CMK (cell line): ENCODE data around the gene PHLDB3.
"Not testable (repeated sequence)": the region's sequence is repeated elsewhere in the genome, so short reads cannot be mapped to it uniquely, and the experiment has no call there.

Experiments used
- DNase-seq: peaks from one replicate; pipeline ENCODE4 v3.0.0-alpha.2; 2010; ENCODE audit warnings: low read depth

PHLDB3 gene

GRCh38 chr19:43467276-43467675 is 37.3 kb downstream of the PHLDB3 start:
- no peak for DNase-seq

DNA sequence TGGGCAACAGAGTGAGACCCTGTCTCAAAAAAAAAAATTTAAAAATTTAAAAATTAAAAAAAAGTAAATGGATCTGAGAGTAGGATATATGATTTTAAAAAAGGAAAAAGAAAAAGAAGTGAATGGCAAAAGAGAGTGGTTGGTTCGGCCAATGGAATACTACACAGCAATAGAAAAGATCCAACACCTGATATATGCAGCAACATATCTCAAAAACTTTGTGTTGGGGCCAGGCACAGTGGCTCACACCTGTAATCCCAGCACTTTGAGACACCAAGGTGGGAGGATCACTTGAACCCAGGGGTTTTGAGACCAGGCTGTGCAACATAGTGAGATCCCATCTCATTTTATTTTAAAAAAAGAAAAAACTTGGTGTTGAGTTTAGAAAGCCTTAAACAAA is 37.8 kb downstream of the PHLDB3 start:
- DNase-seq: no peak

DNA sequence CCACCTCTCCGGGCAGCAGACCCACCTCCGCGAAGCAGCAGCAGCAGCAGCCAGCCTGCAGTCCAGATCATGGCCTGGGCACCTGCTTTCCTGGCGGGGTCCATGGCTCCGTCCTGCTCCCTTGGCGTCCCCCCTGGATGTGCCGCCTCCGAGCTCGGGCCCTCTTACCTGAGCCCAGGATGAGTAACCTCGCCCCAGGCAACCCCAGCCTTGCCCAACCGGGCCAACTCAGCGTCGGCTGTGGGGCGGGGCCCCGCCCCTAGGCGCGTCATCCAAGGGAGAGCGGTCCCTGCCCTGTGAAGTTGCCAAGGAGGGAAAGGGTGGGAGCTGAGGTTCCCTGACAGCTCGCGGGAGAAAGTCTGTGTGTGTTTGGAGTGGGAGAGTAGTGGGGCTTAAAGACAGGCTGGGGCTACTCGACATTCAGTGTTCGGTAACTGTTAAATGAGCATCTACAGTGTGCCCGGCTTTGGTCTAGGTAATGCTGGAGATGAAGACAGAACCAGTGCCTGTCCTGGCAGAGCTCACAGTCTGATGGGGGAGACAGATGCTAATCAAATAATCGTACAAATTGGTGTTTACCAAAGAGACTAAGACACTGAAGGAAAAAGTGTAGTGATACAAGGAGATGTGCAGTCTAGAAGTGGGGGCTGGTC is 39.0 kb downstream of the PHLDB3 start, which contains the start of gene LYPD3:
TSS of gene LYPD3 (minus strand) at position 141 of the 653 bp plus-strand sequence. CDS start at position 104, 37 bp downstream.
- DNase-seq: no peak

DNA sequence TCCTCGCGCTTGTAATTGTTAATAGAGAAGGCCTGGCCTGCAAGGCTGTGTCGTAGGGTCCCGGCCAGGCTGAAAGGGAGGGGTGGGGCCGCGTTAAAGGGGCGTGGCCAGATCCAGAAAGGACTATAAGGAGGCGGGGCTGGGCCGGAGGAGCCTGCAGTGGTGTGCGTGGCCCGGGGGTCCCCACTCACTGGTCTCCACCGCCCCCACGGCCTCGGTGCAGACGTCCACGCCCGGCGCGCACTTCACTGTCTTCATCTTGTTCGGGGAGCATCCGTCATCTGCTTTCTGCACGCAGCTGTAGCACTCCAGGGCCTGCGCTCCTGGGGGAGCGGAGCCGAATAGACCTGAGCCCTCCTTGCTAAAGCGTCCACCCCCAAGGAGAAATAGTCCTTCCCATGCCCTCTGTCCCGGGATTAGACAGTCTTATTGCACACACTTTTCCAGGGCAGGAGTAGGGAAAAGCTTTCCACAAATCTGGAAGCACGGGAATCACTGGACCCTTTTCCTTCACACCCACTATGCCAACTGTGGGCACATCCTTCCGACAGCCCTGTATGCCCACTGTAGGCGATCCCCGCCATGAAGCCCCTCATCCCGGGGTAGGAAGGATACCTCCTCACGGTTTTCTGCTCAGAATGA is 40.3 kb downstream of the PHLDB3 start:
- no peak for DNase-seq

DNA sequence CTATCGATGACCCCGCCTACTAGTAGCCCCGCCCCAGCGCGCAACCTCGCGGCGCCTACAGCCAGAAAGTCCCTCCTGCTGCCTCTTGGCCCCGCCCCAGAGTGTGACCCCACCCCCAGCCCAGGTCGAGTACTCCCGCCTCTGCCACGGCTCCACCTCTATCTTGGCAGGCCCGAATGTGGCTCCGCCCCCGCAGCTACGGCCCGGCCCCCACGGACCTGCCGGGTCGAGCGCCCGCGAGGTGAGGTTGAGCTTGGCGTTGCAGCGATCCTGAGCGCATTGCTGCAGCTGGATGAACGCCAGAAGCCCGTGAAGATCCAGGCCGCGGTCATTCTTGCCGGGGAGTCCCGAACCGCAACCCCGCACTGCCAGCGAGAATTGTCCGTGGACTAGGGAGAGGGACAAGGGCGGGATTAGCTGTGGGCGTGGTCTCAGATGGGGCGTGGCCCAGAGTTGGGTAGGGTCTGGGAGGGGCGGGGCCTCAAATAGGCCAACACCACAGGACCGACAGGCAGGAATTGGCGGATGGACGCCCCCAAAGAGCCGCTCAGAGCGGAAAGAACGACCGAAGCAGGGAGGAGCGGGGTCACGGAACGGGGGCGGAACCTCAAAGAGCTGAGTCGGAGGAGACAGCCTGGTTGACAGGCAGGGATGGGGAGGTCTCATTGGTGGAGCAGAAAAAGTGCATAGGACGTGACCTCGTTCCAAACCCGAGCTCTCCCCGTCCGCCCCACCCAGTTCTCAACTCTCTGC is 41.0 kb downstream of the PHLDB3 start:
- peak; percentile 88 for DNase-seq

- DNase-seq: no peak
These were observed 41.7 kb downstream of the PHLDB3 start for GRCh38 chr19:43462785-43463380.

DNA sequence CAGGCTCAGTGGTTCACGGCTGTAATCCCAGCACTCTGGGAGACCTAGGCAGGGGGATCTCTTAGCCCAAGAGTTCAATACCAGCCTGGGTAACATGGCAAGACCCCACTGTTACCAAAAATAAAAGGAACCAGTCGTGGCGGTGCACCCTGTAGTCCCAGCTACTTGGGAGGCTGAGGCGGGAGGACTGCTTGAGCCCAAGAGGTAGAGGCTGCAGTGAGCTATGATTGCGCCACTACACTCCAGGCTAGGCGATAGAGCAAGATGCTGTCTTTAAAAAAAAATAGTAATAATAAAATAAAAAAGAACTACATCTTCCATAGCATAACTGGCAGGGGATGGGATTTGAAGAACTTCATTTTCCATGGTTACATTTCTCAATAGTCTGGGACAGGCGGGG is 42.2 kb downstream of the PHLDB3 start:
- DNase-seq: no peak

DNA sequence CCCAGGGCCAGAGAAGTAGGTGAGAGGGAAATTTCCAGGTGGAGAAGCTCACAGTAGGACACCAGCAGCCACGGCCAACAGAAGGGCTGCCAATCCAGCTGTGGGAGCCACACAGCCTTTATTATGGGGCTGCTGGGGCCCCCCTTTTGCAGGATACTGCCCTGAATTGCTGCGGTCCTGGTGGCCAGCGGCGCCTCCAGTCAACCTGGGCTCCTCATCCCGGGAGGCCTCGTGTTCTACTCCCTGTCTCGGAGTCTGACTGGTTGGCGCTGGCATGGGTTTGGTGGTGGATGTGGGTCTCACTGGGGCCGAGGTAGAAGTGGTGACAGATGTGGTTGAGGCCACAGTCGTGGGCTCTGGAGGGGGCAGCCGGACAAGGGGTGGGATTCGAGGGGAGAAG is 43.2 kb downstream of the PHLDB3 start:
- DNase-seq: no peak

GRCh38 chr19:43460362-43461016 is 44.1 kb downstream of the PHLDB3 start:
- DNase-seq: no peak

- no peak for DNase-seq
These were observed 46.7 kb downstream of the PHLDB3 start for GRCh38 chr19:43457809-43458208.

- no peak for DNase-seq
These were observed 49.0 kb downstream of the PHLDB3 start for GRCh38 chr19:43455321-43456113.

- DNase-seq: no peak
These were observed 50.5 kb downstream of the PHLDB3 start for GRCh38 chr19:43454031-43454430.

GRCh38 chr19:43452582-43452981 is 52.0 kb downstream of the PHLDB3 start:
- DNase-seq: no peak

DNA sequence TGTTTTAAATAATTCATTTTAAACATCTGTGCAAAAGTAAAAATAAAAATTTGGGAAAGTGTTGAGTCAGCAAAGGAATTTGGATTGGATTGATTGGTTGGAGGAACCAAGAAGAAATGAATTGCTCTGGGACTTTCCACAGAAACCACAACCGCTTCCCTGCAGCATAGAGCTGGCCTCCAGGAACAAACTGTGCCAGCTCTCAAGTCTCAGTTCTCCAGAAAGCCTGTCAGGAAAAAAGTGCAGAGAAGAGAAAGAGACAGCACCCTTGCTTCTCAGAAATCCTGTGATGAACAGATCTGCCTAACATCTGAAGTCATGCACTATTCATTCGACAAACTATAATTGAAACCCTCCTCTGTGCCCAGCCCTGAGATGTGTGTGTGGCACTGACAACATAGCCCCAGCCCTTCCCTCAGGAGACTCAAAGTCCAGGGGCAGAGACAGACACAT is 54.0 kb downstream of the PHLDB3 start:
- no peak for DNase-seq

GRCh38 chr19:43447655-43448054 is 56.9 kb downstream of the PHLDB3 start:
- no peak for DNase-seq

- DNase-seq: peak; percentile 42
These were observed 57.6 kb downstream of the PHLDB3 start for GRCh38 chr19:43446746-43447489.

DNA sequence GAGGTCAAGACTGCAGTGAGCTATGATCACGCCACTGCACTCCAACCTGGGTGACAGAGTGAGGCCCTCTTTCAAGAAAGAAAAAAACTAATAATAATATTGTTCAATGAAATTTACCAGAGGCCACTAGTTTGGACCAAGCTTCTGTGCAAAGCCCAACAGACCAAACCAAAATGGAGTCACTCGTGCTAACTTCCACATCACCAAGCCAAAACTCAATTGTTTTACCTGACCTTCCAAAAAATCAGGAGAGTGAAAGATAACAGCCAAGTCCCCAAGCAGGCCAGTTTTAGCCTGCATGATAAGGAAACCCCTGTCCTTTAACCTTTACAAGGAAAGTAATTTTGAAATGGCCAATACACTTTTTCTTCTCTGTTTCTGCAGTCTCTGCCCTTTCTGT is 59.1 kb downstream of the PHLDB3 start:
- no peak for DNase-seq

- no peak for DNase-seq
These were observed 59.8 kb downstream of the PHLDB3 start for GRCh38 chr19:43444531-43445287.

DNA sequence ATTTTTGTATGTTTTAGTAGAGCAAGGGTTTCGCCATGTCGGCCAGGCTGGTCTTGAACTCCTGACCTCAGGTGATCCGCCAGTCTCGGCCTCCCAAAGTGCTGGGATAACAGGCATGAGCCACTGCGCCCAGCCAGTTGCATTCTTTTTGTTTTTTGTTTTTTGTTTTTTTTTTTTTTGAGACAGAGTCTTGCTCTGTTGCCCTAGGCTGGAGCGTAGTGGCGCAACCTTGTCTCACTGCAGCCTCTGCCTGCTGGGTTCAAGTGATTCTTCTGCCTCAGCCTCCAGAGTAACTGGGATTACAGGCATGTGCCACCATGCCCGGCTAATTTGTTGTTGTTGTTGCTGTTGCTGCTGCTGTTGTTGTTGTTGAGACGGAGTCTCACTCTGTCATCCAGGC is 60.5 kb downstream of the PHLDB3 start:
- not testable (repeated sequence) for DNase-seq

- DNase-seq: no peak
These were observed 62.8 kb downstream of the PHLDB3 start for GRCh38 chr19:43441716-43442115.
